ENCODE results near the gene MYEF2. TPM values are rescaled to one million over a fixed set of nuclear protein-coding genes. Genes with fewer than 3 reads are reported as not detected.

The MYEF2 gene
- polyA plus RNA-seq, 1 donor: 28.8 TPM

Other genes with a start within 250 kb of the MYEF2 start
- gene SLC24A5, start 57.3 kb downstream of the MYEF2 start, polyA plus RNA-seq: not detected
- 0.10 TPM for gene CTXN2, start 13.4 kb upstream of the MYEF2 start, polyA plus RNA-seq
- gene SLC12A1, start 28.0 kb upstream of the MYEF2 start, polyA plus RNA-seq: 0.10 TPM
- 112 TPM for gene DUT, start 153.1 kb upstream of the MYEF2 start, polyA plus RNA-seq